Measurements from ENCODE around the gene ROCK1.

The ROCK1 gene

DNA sequence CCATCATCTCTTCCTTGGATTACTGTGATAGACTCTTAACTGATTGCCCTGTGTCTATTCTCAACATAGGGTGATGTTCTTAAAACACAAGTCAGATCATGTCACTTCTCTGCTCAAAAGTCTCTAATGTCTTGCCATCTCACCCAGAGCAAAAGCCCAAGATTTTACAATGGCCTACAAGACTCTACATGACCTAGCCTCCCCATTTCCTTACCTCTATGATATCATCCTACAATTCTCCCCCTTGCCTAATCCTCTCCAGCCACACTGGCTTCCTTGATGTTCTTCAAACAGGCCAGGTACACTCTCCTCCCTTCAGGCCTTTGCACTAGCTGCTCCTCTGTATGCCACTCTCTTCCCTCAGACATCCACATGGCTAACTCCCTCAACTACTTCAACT is 55.1 kb downstream of the ROCK1 start:
- no peak for DNase-seq
- TF ChIP-seq, protein P1, sequence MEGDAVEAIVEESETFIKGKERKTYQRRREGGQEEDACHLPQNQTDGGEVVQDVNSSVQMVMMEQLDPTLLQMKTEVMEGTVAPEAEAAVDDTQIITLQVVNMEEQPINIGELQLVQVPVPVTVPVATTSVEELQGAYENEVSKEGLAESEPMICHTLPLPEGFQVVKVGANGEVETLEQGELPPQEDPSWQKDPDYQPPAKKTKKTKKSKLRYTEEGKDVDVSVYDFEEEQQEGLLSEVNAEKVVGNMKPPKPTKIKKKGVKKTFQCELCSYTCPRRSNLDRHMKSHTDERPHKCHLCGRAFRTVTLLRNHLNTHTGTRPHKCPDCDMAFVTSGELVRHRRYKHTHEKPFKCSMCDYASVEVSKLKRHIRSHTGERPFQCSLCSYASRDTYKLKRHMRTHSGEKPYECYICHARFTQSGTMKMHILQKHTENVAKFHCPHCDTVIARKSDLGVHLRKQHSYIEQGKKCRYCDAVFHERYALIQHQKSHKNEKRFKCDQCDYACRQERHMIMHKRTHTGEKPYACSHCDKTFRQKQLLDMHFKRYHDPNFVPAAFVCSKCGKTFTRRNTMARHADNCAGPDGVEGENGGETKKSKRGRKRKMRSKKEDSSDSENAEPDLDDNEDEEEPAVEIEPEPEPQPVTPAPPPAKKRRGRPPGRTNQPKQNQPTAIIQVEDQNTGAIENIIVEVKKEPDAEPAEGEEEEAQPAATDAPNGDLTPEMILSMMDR (IDR thresholded peaks at IDR 0.05; ENCODE audit: low read depth, low read length, missing control alignments) = no peak
- in situ Hi-C loops (cut with HindIII; ENCODE audit: low pct_ligation_motif_present, low sequenced_read_pairs) = no loop called here
- no peak overlapping the region for H3K4me3 ChIP-seq (ENCODE audit: low read depth, low read length)
- no peak overlapping the region for H3K27ac ChIP-seq
- no peaks in the 10 kb centered on the region for H3K27me3 ChIP-seq (replicated peaks)
- H3K36me3 ChIP-seq (replicated peaks) = no peaks in the 10 kb centered on the region

DNA sequence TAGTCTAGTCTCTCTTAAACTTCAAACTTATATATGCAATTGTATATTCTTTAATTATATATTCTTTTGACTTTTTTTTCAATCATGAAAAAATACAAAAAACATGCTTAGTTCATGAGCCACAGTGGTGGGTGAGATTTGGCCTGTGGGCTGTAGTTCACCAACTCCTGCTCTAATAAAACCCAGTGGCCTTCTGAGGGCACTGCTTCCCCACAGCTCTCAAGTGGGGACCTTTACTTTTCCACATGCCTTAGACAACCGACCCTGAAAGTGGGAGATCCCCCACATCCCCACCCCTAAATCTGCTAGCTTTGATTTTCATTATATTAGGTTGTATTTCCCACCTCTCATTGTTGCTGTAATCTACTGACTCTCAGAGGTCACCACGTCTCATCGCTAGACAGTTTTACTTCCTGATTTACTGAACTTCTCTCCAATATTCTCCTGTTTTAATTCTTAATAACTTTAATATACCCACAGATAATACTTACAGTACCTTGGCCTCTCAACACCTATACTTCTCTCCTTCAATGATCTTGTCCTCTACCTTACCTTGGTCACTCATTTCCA is 57.3 kb downstream of the ROCK1 start:
- Histone ChIP-seq H3K27ac (no peak overlapping the region), H3K4me3 (ENCODE audit: low read depth, low read length) (no peak overlapping the region), H3K36me3 (replicated peaks) (no peaks in the 10 kb centered on the region), H3K27me3 (replicated peaks) (no peaks in the 10 kb centered on the region)
- no peak for DNase-seq
- in situ Hi-C loops (cut with HindIII; ENCODE audit: low pct_ligation_motif_present, low sequenced_read_pairs) = no loop called here
- TF ChIP-seq, protein P1 (IDR thresholded peaks at IDR 0.05; ENCODE audit: low read depth, low read length, missing control alignments) = no peak

DNA sequence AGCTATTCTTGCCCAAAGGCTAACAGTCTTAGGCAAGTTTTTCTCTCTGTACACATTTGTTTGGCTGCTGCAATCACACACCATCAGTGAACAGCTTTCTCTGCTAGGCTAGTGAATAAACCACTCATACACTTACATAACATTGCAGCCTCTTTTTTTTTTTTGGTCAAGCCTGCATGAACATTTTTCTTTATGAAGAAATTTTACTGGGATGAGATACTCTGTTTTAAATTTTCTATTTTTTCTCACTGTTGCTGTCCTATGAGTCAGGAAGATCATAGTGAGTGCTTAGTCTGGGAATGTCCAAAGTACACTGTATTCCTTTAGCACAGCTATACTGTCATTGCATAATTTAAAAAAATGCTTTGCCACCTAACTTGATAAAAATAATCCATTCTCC is 58.5 kb downstream of the ROCK1 start:
- TF ChIP-seq, protein P1 (IDR thresholded peaks at IDR 0.05; ENCODE audit: low read depth, low read length, missing control alignments) = no peak
- in situ Hi-C loops (cut with HindIII; ENCODE audit: low pct_ligation_motif_present, low sequenced_read_pairs) = no loop called here
- peak; percentile 52 for DNase-seq
- Histone ChIP-seq H3K27ac (peak overlapping the region; percentile 70), H3K36me3 (replicated peaks) (no peaks in the 10 kb centered on the region), H3K4me3 (ENCODE audit: low read depth, low read length) (no peak overlapping the region), H3K27me3 (replicated peaks) (no peaks in the 10 kb centered on the region)

DNA sequence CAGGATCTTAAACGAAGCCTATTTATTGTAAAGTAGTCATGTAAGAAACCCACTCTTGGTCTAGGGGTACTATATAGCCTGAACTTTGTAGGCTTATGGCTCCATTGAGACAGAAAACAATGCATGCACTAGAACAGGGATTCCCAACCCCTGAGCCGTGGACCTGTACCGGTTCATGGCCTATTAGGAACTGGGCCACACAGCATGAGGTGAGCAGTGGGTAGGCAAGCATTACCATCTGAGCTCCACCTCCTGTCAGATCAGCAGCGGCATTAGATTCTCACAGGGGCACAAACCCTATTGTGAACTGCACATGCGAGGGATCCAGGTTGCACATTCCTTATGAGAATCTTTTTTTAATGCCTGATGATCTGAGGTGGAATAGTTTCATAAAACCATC is 59.2 kb downstream of the ROCK1 start:
- Histone ChIP-seq H3K36me3 (replicated peaks) (no peaks in the 10 kb centered on the region), H3K27me3 (replicated peaks) (no peaks in the 10 kb centered on the region), H3K27ac (peak overlapping the region; percentile 34), H3K4me3 (ENCODE audit: low read depth, low read length) (no peak overlapping the region)
- no peak for DNase-seq
- TF ChIP-seq, protein P1 (IDR thresholded peaks at IDR 0.05; ENCODE audit: low read depth, low read length, missing control alignments) = no peak
- in situ Hi-C loops (cut with HindIII; ENCODE audit: low pct_ligation_motif_present, low sequenced_read_pairs) = no loop called here

DNA sequence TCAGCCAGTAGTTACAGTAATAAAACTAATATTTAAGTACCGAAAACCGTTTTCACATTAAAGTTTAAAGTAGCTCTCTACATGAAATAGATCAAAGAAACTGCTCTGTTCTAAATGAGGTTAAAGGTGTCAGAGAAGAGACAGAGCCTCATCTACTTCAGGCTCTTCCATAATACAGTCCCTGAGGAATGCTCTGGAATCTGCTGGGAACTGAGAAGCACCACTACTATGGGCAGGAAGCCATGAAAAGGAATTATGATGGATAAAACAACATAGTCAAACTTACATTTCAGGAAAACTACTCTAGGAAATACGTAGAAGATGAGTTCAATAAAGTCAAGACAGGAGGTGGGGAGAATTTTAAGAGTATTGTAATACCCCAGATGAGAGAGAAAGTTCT is 60.0 kb downstream of the ROCK1 start:
- Histone ChIP-seq H3K27ac (no peak overlapping the region), H3K4me3 (ENCODE audit: low read depth, low read length) (no peak overlapping the region), H3K27me3 (replicated peaks) (no peaks in the 10 kb centered on the region), H3K36me3 (replicated peaks) (no peaks in the 10 kb centered on the region)
- TF ChIP-seq, protein P1 (IDR thresholded peaks at IDR 0.05; ENCODE audit: low read depth, low read length, missing control alignments) = no peak
- DNase-seq = no peak
- in situ Hi-C loops (cut with HindIII; ENCODE audit: low pct_ligation_motif_present, low sequenced_read_pairs) = no loop called here

DNA sequence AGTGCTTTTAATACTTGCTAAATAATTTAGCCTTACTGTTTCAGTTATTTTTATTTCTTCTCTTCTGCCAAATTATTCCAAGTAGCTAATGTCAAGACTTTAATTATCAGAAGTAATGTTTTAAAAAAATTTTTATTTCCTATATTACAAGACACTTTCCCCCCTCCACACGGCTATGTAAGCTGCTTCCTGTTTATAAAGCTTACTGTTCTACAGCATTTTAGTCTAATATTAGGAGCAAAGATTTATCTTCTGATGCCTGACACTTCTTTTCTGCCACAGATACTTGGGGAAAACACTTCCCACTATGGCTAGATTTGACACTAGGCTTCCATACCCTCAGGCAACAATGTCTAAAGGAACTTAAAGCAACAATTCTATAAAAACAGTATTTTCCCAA is 62.3 kb downstream of the ROCK1 start:
- H3K27me3 ChIP-seq (replicated peaks) = no peaks in the 10 kb centered on the region
- TF ChIP-seq, protein P1 (IDR thresholded peaks at IDR 0.05; ENCODE audit: low read depth, low read length, missing control alignments) = no peak
- no peaks in the 10 kb centered on the region for H3K36me3 ChIP-seq (replicated peaks)
- no peak overlapping the region for H3K4me3 ChIP-seq (ENCODE audit: low read depth, low read length)
- DNase-seq = no peak
- in situ Hi-C loops (cut with HindIII; ENCODE audit: low pct_ligation_motif_present, low sequenced_read_pairs) = no loop called here
- no peak overlapping the region for H3K27ac ChIP-seq
